HCT116 (cell line): ENCODE results near the gene MYBPC3. TPM values are rescaled to one million over a fixed set of nuclear protein-coding genes. Genes with fewer than 3 reads are reported as not detected.

ENCODE experiments used
- ATAC-seq: fragments of 200-7000 bp; cut with Tn5 transposase; 2 replicates; pipeline ENCODE4 v1.9.1; 2020; ENCODE audit warnings: mild to moderate bottlenecking, moderate library complexity
- BruUV-seq: library from RNA; stranded (reverse); fragments of 400-500 nt; replicated peaks from 2 replicates; lab custom pipeline; 2021; lab: Mats Ljungman, UMichigan
- CTCF ChIA-PET: fragments of 300-600 bp; sonication (Branson Sonifier 250); formaldehyde crosslinking; loops from one replicate; lab custom pipeline; 2021; ENCODE audit warnings: antibody characterized with exemption; lab: Charles Lee
- POLR2A ChIA-PET: fragments of 300-600, 350-600 bp; sonication (Branson Sonifier 250); formaldehyde crosslinking; loops from one replicate; lab custom pipeline; 2021; ENCODE audit warnings: antibody characterized with exemption; lab: Charles Lee
- RAD21 ChIA-PET, 2 experiments: fragments of 300-600 bp; sonication (Branson Sonifier 250); formaldehyde crosslinking; loops; one replicate each; lab custom pipeline; 2023; ENCODE audit warnings: low total read pairs in 2 of 2; ENCODE audit not compliant: uncharacterized antibody in 2 of 2, unreplicated experiment in 2 of 2, low non-redundant PET in 1 of 2; lab: Charles Lee
- DNase-seq: peaks from one replicate; pipeline ENCODE4 v3.0.0-alpha.2; 2010; ENCODE audit warnings: low read depth, low spot score
- H2AFZ ChIP-seq: fragments of 200-600 bp; shearing (Covaris generic), sonication (generic); 2 replicates; pipeline ENCODE4 v1.6.1; 2017; ENCODE audit warnings: low read depth, mixed run types, mixed read lengths, antibody characterized with exemption, low read length; ENCODE audit not compliant: poor library complexity, severe bottlenecking
- H3K27ac ChIP-seq: 2 replicates; pipeline ENCODE4 v1.5.1; 2012; ENCODE audit warnings: low read depth, low read length
- H3K27me3 ChIP-seq: fragments of 200-600 bp; sonication (generic); 2 replicates; pipeline ENCODE4 v1.6.1; 2016; ENCODE audit warnings: mixed run types, low read length, mixed read lengths; ENCODE audit not compliant: insufficient read depth
- H3K36me3 ChIP-seq, 2 experiments: fragments of 200-500 bp in 1 of 2; fragments of 200-600 bp in 1 of 2; sonication (Bioruptor generic) in 1 of 2; sonication (generic) in 1 of 2; 2 replicates each; pipeline versions ENCODE4 v1.5.1 to v1.6.1; 2014 to 2016; ENCODE audit warnings: low read length in 2 of 2, inconsistent platforms in 1 of 2, mixed read lengths in 1 of 2, mixed run types in 1 of 2; ENCODE audit not compliant: insufficient read depth in 2 of 2, control insufficient read depth in 1 of 2
- H3K4me1 ChIP-seq, 2 experiments: fragments of 200-600 bp in 1 of 2; sonication (generic) in 1 of 2; 2 replicates each; pipeline versions ENCODE4 v1.5.1 to v1.6.1; 2012 to 2017; ENCODE audit warnings: low read length in 2 of 2, inconsistent platforms in 1 of 2, mild to moderate bottlenecking in 1 of 2, mixed read lengths in 1 of 2, mixed run types in 1 of 2, moderate library complexity in 1 of 2; ENCODE audit not compliant: insufficient read depth in 2 of 2, control insufficient read depth in 1 of 2
- H3K4me2 ChIP-seq: fragments of 200-600 bp; sonication (generic); 2 replicates; pipeline ENCODE4 v1.6.1; 2017; ENCODE audit warnings: mixed run types, low read length, mixed read lengths
- H3K4me3 ChIP-seq, 2 experiments: fragments of 200-600 bp in 1 of 2; sonication (generic) in 1 of 2; replicated peaks in 1 of 2; 2 replicates each; pipeline ENCODE4 v1.5.1; 2011 to 2016; ENCODE audit warnings: low read length in 2 of 2, control low read depth in 1 of 2, low read depth in 1 of 2, mild to moderate bottlenecking in 1 of 2, mixed read lengths in 1 of 2, mixed run types in 1 of 2
- H3K79me2 ChIP-seq: fragments of 200-600 bp; sonication (generic); 2 replicates; pipeline ENCODE4 v1.6.1; 2017; ENCODE audit warnings: mild to moderate bottlenecking, mixed run types, low read length, moderate library complexity, mixed read lengths; ENCODE audit not compliant: insufficient read depth
- H3K9ac ChIP-seq: fragments of 200-600 bp; sonication (generic); 2 replicates; pipeline ENCODE4 v1.6.1; 2016; ENCODE audit warnings: low read length, mixed read lengths
- H3K9me2 ChIP-seq: fragments of 200-600 bp; sonication (generic), shearing (Covaris generic); 2 replicates; pipeline ENCODE4 v1.6.1; 2017; ENCODE audit warnings: mixed run types, mild to moderate bottlenecking, moderate library complexity; ENCODE audit not compliant: insufficient read depth
- H3K9me3 ChIP-seq, 2 experiments: fragments of 200-500 bp in 1 of 2; fragments of 200-600 bp in 1 of 2; sonication (Bioruptor generic) in 1 of 2; sonication (generic) in 1 of 2; 2 replicates each; pipeline ENCODE4 v1.6.1; 2014 to 2017; ENCODE audit warnings: low read length in 2 of 2, mixed read lengths in 2 of 2, inconsistent platforms in 1 of 2, low read depth in 1 of 2, mild to moderate bottlenecking in 1 of 2, mixed run types in 1 of 2, moderate library complexity in 1 of 2; ENCODE audit not compliant: control insufficient read depth in 1 of 2, insufficient read depth in 1 of 2
- H4K20me1 ChIP-seq: fragments of 200-600 bp; sonication (generic), shearing (Covaris generic); 2 replicates; pipeline ENCODE4 v1.6.1; 2017; ENCODE audit warnings: mixed run types, mild to moderate bottlenecking, moderate library complexity; ENCODE audit not compliant: insufficient read depth
- CBX3 ChIP-seq: IDR thresholded peaks from 2 replicates; pipeline ENCODE4 v1.6.1; 2012; ENCODE audit warnings: low read depth
- CEBPB ChIP-seq: IDR thresholded peaks from 2 replicates; pipeline ENCODE4 v1.6.1; 2012; ENCODE audit warnings: low read depth
- ELF1 ChIP-seq: IDR thresholded peaks from 2 replicates; pipeline ENCODE4 v1.6.1; 2012; ENCODE audit warnings: low read depth, borderline replicate concordance
- EZH2 ChIP-seq: fragments of 200-600 bp; sonication (generic); IDR thresholded peaks from 2 replicates; pipeline ENCODE4 v1.6.1; 2017; ENCODE audit warnings: antibody characterized with exemption, mixed run types
- EZH2phosphoT487 ChIP-seq: fragments of 200-600 bp; IDR thresholded peaks from 2 replicates; pipeline ENCODE4 v1.6.1; 2018; ENCODE audit warnings: antibody characterized with exemption, borderline replicate concordance
- JUND ChIP-seq: IDR thresholded peaks from 2 replicates; pipeline ENCODE4 v1.6.1; 2012
- POLR2A ChIP-seq: IDR thresholded peaks from 2 replicates; pipeline ENCODE4 v1.7.0; 2011; ENCODE audit warnings: borderline replicate concordance; ENCODE audit not compliant: insufficient read depth, insufficient read length; ENCODE audit errors: extremely low read depth
- POLR2AphosphoS5 ChIP-seq: IDR thresholded peaks from 2 replicates; pipeline ENCODE4 v1.6.1; 2011; ENCODE audit warnings: mild to moderate bottlenecking, low read depth, low read length, moderate library complexity
- SIN3A ChIP-seq: IDR thresholded peaks from 2 replicates; pipeline ENCODE4 v1.6.1; 2012; ENCODE audit warnings: low read depth
- SP1 ChIP-seq: IDR thresholded peaks from 2 replicates; pipeline ENCODE4 v1.6.1; 2012; ENCODE audit warnings: low read depth
- SRF ChIP-seq: IDR thresholded peaks from 2 replicates; pipeline ENCODE4 v1.6.1; 2012; ENCODE audit warnings: low read depth
- TCF7L2 ChIP-seq: IDR thresholded peaks from 2 replicates; pipeline ENCODE4 v1.7.0; 2011; ENCODE audit warnings: borderline replicate concordance, inconsistent platforms; ENCODE audit not compliant: insufficient read depth, insufficient read length; ENCODE audit errors: extremely low read depth
- ZFX ChIP-seq: fragments of 450-650 bp; IDR thresholded peaks from 2 replicates; pipeline ENCODE4 v1.6.1; 2017
- ZNF274 ChIP-seq: fragments of 200-500 bp; sonication (Bioruptor generic); IDR thresholded peaks from 2 replicates; pipeline ENCODE4 v1.6.1; 2014; ENCODE audit warnings: mild to moderate bottlenecking, low read depth, low read length, inconsistent platforms
- intact Hi-C: fragments of 100-400 bp; cut with micrococcal nuclease; formaldehyde crosslinking; loops from 2 replicates; pipeline ENCODE4 v1.10.0; 2022
- total RNA-seq: library from RNA; stranded (reverse); gene quantifications from one replicate; pipeline ENCODE4 v1.2.1, GENCODE V29; 2021; ENCODE audit not compliant: unreplicated experiment
- TF ChIP-seq, protein P1 (sequence below): IDR thresholded peaks from 2 replicates; pipeline ENCODE4 v1.6.1; 2012
- TF ChIP-seq, protein P2 (sequence below), 3 experiments: fragments of 200-600 bp in 1 of 3; sonication (generic) in 1 of 3; IDR thresholded peaks in 2 of 3; conservative IDR thresholded peaks in 1 of 3; 2 replicates each; pipeline ENCODE4 v1.5.1; 2012 to 2017; ENCODE audit warnings: low read depth in 2 of 3, low read length in 2 of 3, antibody characterized with exemption in 1 of 3, borderline replicate concordance in 1 of 3, control low read depth in 1 of 3, mild to moderate bottlenecking in 1 of 3, mixed read lengths in 1 of 3, mixed run types in 1 of 3, moderate library complexity in 1 of 3; ENCODE audit not compliant: insufficient read depth in 1 of 3
- TF ChIP-seq, protein P3 (sequence below): IDR thresholded peaks from 2 replicates; pipeline ENCODE4 v1.6.1; 2012
- TF ChIP-seq, protein P4 (sequence below): IDR thresholded peaks from 2 replicates; pipeline ENCODE4 v1.6.1; 2011; ENCODE audit warnings: mild to moderate bottlenecking, low read length, moderate library complexity; ENCODE audit not compliant: insufficient replicate concordance; ENCODE audit errors: extremely low read depth
- TF ChIP-seq, protein P5 (sequence below): IDR thresholded peaks from 2 replicates; pipeline ENCODE4 v1.6.1; 2012; ENCODE audit warnings: low read depth

MYBPC3 gene
- total RNA-seq, 1 experiment from 2014 or later = 0.25 TPM

DNA sequence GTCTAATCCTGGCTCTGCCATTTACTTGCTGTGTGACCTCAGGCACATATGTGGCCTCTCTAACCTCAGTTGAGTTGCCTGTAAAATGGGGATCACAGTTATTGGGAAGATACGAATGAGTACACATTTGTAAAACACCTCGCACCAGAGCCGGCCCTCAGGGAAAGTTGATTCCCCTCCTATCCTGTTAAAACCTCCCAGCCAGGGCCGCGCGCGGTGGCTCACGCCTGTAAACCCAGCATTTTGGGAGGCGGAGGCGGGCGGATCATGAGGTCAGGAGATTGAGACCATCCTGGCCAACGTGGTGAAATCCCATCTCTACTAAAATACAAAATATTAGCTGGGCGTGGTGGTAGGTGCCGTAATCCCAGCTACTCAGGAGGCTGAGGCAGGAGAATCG lies 7.8 kb upstream of the MYBPC3 start (continued):
- TF ChIP-seq EZH2phosphoT487 (no peak), SP1 (no peak)

DNA sequence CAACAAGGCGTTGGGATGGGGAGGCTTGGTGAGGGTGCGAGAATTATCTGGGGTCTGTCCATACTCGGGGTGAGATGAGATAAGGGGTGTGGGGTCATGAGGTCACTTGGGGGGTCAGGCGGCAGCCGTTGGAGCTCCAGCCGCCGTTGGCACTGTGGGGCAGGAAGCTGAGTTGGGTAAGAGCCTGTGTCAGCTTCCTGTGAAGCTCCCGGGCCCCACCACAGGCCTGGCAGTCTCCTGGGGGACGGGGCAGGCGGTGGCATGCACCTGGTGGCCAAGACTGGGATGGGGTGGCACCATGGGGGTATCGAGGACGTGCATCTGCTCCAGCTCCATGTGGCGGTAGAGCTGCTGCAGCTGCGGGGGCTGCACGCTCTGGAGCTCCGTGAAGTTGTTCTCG lies 7.1 kb upstream of the MYBPC3 start:
- H3K27me3 ChIP-seq = no peaks in the 10 kb centered on the region
- no peak for TF ChIP-seq SIN3A
- TF ChIP-seq, protein P1, sequence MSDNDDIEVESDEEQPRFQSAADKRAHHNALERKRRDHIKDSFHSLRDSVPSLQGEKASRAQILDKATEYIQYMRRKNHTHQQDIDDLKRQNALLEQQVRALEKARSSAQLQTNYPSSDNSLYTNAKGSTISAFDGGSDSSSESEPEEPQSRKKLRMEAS = no peak
- no peak for TF ChIP-seq POLR2AphosphoS5
- TF ChIP-seq ELF1 = no peak
- TF ChIP-seq TCF7L2 = no peak
- TF ChIP-seq, protein P2, sequence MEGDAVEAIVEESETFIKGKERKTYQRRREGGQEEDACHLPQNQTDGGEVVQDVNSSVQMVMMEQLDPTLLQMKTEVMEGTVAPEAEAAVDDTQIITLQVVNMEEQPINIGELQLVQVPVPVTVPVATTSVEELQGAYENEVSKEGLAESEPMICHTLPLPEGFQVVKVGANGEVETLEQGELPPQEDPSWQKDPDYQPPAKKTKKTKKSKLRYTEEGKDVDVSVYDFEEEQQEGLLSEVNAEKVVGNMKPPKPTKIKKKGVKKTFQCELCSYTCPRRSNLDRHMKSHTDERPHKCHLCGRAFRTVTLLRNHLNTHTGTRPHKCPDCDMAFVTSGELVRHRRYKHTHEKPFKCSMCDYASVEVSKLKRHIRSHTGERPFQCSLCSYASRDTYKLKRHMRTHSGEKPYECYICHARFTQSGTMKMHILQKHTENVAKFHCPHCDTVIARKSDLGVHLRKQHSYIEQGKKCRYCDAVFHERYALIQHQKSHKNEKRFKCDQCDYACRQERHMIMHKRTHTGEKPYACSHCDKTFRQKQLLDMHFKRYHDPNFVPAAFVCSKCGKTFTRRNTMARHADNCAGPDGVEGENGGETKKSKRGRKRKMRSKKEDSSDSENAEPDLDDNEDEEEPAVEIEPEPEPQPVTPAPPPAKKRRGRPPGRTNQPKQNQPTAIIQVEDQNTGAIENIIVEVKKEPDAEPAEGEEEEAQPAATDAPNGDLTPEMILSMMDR (IDR thresholded peaks at IDR 0.05 in 2 of 3, conservative IDR thresholded peaks at IDR 0.05 in 1 of 3; ENCODE audit: borderline replicate concordance in 1 of 3, insufficient read depth in 1 of 3, low read depth in 2 of 3, low read length in 2 of 3) = no peak
- no peak for TF ChIP-seq EZH2
- TF ChIP-seq, protein P3, sequence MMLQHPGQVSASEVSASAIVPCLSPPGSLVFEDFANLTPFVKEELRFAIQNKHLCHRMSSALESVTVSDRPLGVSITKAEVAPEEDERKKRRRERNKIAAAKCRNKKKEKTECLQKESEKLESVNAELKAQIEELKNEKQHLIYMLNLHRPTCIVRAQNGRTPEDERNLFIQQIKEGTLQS = no peak
- TF ChIP-seq ZNF274 = no peak
- TF ChIP-seq SRF = no peak
- no peak for TF ChIP-seq JUND
- no peak for TF ChIP-seq POLR2A
- TF ChIP-seq EZH2phosphoT487 = no peak
- TF ChIP-seq ZFX = no peak
- no peak for TF ChIP-seq CEBPB
- TF ChIP-seq SP1 = no peak
- no peak for TF ChIP-seq CBX3
- TF ChIP-seq, protein P4, sequence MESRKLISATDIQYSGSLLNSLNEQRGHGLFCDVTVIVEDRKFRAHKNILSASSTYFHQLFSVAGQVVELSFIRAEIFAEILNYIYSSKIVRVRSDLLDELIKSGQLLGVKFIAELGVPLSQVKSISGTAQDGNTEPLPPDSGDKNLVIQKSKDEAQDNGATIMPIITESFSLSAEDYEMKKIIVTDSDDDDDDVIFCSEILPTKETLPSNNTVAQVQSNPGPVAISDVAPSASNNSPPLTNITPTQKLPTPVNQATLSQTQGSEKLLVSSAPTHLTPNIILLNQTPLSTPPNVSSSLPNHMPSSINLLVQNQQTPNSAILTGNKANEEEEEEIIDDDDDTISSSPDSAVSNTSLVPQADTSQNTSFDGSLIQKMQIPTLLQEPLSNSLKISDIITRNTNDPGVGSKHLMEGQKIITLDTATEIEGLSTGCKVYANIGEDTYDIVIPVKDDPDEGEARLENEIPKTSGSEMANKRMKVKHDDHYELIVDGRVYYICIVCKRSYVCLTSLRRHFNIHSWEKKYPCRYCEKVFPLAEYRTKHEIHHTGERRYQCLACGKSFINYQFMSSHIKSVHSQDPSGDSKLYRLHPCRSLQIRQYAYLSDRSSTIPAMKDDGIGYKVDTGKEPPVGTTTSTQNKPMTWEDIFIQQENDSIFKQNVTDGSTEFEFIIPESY = no peak
- TF ChIP-seq, protein P5, sequence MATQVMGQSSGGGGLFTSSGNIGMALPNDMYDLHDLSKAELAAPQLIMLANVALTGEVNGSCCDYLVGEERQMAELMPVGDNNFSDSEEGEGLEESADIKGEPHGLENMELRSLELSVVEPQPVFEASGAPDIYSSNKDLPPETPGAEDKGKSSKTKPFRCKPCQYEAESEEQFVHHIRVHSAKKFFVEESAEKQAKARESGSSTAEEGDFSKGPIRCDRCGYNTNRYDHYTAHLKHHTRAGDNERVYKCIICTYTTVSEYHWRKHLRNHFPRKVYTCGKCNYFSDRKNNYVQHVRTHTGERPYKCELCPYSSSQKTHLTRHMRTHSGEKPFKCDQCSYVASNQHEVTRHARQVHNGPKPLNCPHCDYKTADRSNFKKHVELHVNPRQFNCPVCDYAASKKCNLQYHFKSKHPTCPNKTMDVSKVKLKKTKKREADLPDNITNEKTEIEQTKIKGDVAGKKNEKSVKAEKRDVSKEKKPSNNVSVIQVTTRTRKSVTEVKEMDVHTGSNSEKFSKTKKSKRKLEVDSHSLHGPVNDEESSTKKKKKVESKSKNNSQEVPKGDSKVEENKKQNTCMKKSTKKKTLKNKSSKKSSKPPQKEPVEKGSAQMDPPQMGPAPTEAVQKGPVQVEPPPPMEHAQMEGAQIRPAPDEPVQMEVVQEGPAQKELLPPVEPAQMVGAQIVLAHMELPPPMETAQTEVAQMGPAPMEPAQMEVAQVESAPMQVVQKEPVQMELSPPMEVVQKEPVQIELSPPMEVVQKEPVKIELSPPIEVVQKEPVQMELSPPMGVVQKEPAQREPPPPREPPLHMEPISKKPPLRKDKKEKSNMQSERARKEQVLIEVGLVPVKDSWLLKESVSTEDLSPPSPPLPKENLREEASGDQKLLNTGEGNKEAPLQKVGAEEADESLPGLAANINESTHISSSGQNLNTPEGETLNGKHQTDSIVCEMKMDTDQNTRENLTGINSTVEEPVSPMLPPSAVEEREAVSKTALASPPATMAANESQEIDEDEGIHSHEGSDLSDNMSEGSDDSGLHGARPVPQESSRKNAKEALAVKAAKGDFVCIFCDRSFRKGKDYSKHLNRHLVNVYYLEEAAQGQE = no peak
- H3K36me3 ChIP-seq = no peaks in the 10 kb centered on the region
- no peak overlapping the region for H2AFZ ChIP-seq
- H3K9ac ChIP-seq = no peak overlapping the region
- no peaks in the 10 kb centered on the region for H3K9me2 ChIP-seq
- no TSS peak for BruUV-seq
- no peaks in the 10 kb centered on the region for H4K20me1 ChIP-seq
- ChIA-PET CTCF (no interaction called here), POLR2A (no interaction called here), RAD21 (no interaction called here)
- no peaks in the 10 kb centered on the region for H3K9me3 ChIP-seq
- intact Hi-C loops = loop anchor here (10.0 kb wide), 1 partner anchor 105 kb away; the partner anchor contains the start of gene NR1H3
- peaks cover 0 to 13% of the 10 kb centered on the region in 2 experiments; a peak in 2 of 4 replicates for H3K4me1 ChIP-seq
- H3K4me3 ChIP-seq = no peak overlapping the region
- no peak overlapping the region for H3K27ac ChIP-seq
- DNase-seq (no peak), ATAC-seq (no peak)
- no peaks in the 10 kb centered on the region for H3K79me2 ChIP-seq
- no peak overlapping the region for H3K4me2 ChIP-seq
